GM18526 (cell line): Measurements from ENCODE around the gene NTF4.
"Not testable (repeated sequence)": the region's sequence is repeated elsewhere in the genome, so short reads cannot be mapped to it uniquely, and the experiment has no call there.

Experiments used
- POLR2A ChIP-seq: IDR thresholded peaks from 3 replicates; pipeline ENCODE4 v1.6.1; 2011; ENCODE audit not compliant: insufficient read length; ENCODE audit errors: extremely low read depth

Gene NTF4

GRCh38 chr19:49071860-49072547 is 7.4 kb upstream of the NTF4 start:
- TF ChIP-seq POLR2A, result no peak

GRCh38 chr19:49070416-49070815 is 5.8 kb upstream of the NTF4 start:
- no peak for TF ChIP-seq POLR2A

DNA sequence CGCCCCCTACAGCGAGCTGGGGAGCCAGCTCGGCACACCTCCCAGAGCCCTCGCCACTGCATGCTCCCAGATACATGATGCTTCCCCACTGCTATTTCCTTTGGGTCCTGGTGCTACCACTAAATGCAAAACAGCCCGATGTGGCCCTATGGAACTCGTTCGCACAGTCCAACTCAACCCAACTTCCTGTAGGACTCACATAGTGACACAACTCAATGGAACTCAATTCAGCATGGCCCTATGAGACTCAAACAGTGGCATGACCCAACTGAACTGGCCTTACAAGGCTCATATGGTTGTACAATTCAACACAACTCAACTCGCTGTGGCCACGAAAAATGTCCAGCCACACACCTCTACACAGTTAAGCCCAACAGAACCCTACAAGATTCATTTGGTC is 4.4 kb upstream of the NTF4 start:
- no peak for TF ChIP-seq POLR2A

- TF ChIP-seq POLR2A, result no peak
Observed at GRCh38 chr19:49067554-49067953, 2.9 kb upstream of the NTF4 start.

- no peak for TF ChIP-seq POLR2A
Observed at GRCh38 chr19:49065905-49066512, 1.4 kb upstream of the NTF4 start.

DNA sequence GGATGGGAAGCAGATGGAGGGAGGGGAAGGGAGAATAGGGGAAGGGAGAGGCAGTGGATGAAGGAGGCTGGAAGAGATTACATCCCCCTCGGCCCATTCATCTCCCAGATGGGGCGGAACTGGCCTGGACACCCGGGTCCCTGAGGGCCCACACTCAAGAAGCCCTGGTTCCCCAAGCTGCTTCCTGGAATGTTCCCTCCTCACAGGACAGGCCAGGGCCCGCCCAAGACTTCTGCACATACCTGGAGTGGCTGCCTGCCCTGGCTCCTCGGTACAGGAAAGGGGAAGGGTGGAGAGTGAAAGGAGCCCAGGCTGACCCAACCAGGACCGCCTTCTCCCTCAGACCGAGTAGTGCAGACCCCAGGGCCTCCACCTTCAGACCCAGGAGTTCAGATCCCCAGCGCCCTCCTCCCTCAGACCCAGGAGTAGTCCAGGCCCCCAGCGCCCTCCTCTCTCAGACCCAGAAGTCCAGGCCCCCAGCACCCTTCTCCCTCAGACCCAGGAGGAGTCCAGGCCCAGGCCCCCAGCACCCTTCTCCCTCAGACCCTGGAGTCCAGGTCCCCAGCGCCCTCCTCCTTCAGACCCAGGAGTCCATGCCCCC is 489 bp downstream of the NTF4 start:
- no peak for TF ChIP-seq POLR2A

DNA sequence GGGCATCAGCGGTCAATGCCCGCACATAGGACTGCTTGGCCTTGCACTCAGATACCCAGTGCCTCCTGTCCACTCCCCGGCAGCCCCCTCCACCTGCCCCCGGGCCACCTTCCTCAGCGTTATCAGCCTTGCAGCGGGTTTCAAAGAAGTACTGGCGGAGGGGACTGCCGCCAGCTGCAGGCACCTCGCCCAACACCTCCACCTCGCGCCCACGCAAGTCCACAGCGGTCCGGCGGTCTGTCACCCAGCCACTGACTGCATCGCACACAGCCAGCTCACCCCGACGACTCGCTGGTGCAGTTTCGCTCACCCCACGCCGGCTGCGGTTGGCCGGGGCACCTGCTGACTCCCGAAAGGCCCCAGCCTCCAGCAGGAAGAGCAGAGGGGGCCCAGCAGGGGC is 3.2 kb downstream of the NTF4 start:
- no peak for TF ChIP-seq POLR2A

- no peak for TF ChIP-seq POLR2A
Observed at GRCh38 chr19:49061000-49061399, 3.6 kb downstream of the NTF4 start.

GRCh38 chr19:49059053-49059452 is 5.6 kb downstream of the NTF4 start:
- TF ChIP-seq POLR2A, result no peak

GRCh38 chr19:49058562-49058961 is 6.1 kb downstream of the NTF4 start:
- TF ChIP-seq POLR2A, result no peak

DNA sequence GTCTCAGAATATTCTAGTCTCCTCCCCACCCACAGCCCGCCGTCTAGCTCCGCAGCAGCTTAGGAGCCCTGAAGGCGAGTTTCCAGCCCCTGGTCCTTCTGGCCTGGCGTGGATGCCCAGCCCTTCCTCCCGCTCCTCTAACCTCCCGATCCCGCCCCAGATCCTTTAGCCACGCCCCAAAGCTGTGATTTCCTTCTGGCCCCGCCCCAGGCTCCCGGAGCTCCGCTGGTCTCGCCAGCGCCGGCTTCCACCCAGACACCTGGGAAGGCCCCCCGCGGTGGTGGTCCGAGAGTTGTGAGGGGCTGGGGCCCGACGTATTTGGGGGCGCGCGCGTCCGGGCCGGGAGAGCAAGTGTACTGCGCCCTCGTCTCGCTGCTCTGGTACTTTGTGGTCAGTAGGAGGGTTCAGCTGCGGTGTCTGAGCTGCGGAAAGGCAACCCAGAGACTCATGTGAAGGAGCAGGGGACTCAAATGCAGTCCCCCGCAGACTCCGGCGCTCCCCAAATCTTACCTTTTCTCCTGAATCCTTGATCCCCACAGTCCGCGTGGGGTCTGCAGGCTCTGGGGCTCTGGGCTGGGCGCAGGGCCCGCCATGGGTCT is 6.9 kb downstream of the NTF4 start, which contains the start of gene CGB7:
TSS of gene CGB7 (minus strand) at position 114 of the 599 bp plus-strand sequence. CDS start 2,374 bp downstream, outside the sequence.
- no peak for TF ChIP-seq POLR2A

GRCh38 chr19:49056101-49056901 is 8.3 kb downstream of the NTF4 start:
- no peak for TF ChIP-seq POLR2A

GRCh38 chr19:49049011-49049410 is 15.6 kb downstream of the NTF4 start, which contains the start of gene CGB8:
Gene CGB8 (minus strand): TSS chr19:49049111. CDS start chr19:49048739, 372 bp downstream.
- TF ChIP-seq POLR2A, result not testable (repeated sequence)

GRCh38 chr19:49043548-49043947 is 21.1 kb downstream of the NTF4 start, which contains the start of gene CGB5:
Gene CGB5 (plus strand): TSS chr19:49043848. CDS start chr19:49044210, 362 bp downstream.
- TF ChIP-seq POLR2A, result not testable (repeated sequence)

- no peak for TF ChIP-seq POLR2A
Observed at GRCh38 chr19:49042177-49042576, 22.4 kb downstream of the NTF4 start.
